Skeletal muscle tissue (tissue), 4 donors: ENCODE measurements around the gene IFITM10. TPM values are rescaled to one million over a fixed set of nuclear protein-coding genes. Genes with fewer than 3 reads are reported as not detected.
"Not testable (repeated sequence)": the region's sequence is repeated elsewhere in the genome, so short reads cannot be mapped to it uniquely, and the experiment has no call there.

Source experiments
- H3K27ac ChIP-seq: one replicate; pipeline ENCODE4 v1.7.0; 2013; ENCODE audit warnings: mild to moderate bottlenecking, low read depth, low read length, inconsistent platforms
- H3K27me3 ChIP-seq, 3 donors: one replicate each; pipeline ENCODE4 v1.7.0; 2013; ENCODE audit warnings: low read length in 3 of 3; ENCODE audit not compliant: control insufficient read depth in 3 of 3, insufficient read depth in 3 of 3
- H3K36me3 ChIP-seq, 3 donors: one replicate each; pipeline ENCODE4 v1.7.0; 2013; ENCODE audit warnings: low read length in 3 of 3; ENCODE audit not compliant: control insufficient read depth in 3 of 3, insufficient read depth in 3 of 3
- H3K4me1 ChIP-seq, 3 donors: one replicate each; pipeline ENCODE4 v1.7.0; 2013; ENCODE audit warnings: low read length in 3 of 3, mild to moderate bottlenecking in 3 of 3; ENCODE audit not compliant: control insufficient read depth in 3 of 3, insufficient read depth in 3 of 3
- H3K4me3 ChIP-seq, 3 donors: one replicate each; pipeline ENCODE4 v1.7.0; 2013; ENCODE audit warnings: low read length in 3 of 3
- H3K9ac ChIP-seq, 3 donors: one replicate each; pipeline ENCODE4 v1.7.0; 2013; ENCODE audit warnings: low read length in 3 of 3, mild to moderate bottlenecking in 3 of 3, moderate library complexity in 2 of 3, low read depth in 1 of 3
- H3K9me3 ChIP-seq, 3 donors: one replicate each; pipeline ENCODE4 v1.7.0; 2013; ENCODE audit warnings: low read length in 3 of 3; ENCODE audit not compliant: control insufficient read depth in 3 of 3
- total RNA-seq: library from RNA; depleted of rRNA; stranded (reverse); fragments of >200 nt; gene quantifications from one replicate; pipeline ENCODE4 v1.2.3, GENCODE V29; 2014
- donor health status: Osteomylitis.

The IFITM10 gene
- total RNA-seq, 1 donor from 2014 or later, result not detected

DNA sequence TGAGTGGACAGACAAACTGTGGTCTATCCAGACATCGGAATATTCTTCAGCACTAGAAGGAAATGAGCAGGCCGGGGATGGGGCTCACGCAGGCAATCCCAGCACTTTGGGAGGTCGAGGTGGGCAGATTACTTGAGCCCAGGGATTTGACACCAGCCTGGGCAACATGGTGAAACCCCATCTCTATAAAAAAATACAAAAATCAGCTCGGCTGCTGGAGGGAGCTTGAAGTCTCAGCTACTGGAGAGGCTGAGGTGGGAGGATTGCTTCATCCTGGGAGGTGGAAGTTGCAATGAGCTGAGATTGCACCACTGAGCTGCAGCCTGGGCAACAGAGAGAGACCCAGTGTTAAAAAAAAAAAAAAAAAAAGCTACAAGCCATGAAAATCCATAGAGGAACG lies 21.3 kb upstream of the IFITM10 start:
- Histone ChIP-seq H3K9ac (no peak overlapping the region), H3K4me1 (peaks cover 0 to 10% (median 9%) of the 10 kb centered on the region in 3 donors), H3K9me3 (no peaks in the 10 kb centered on the region), H3K27ac (peak overlapping the region; percentile 20), H3K4me3 (no peak overlapping the region), H3K36me3 (no peaks in the 10 kb centered on the region), H3K27me3 (peaks cover 0 to 3% (median 1%) of the 10 kb centered on the region in 3 donors)

GRCh38 chr11:1771273-1771672 lies 20.9 kb upstream of the IFITM10 start:
- H3K9ac ChIP-seq, result no peak overlapping the region
- no peaks in the 10 kb centered on the region for H3K9me3 ChIP-seq
- H3K27me3 ChIP-seq, result no peaks in the 10 kb centered on the region
- H3K36me3 ChIP-seq, result no peaks in the 10 kb centered on the region
- H3K4me3 ChIP-seq, result no peak overlapping the region
- no peak overlapping the region for H3K27ac ChIP-seq
- H3K4me1 ChIP-seq, result peaks cover 0 to 10% (median 9%) of the 10 kb centered on the region in 3 donors

DNA sequence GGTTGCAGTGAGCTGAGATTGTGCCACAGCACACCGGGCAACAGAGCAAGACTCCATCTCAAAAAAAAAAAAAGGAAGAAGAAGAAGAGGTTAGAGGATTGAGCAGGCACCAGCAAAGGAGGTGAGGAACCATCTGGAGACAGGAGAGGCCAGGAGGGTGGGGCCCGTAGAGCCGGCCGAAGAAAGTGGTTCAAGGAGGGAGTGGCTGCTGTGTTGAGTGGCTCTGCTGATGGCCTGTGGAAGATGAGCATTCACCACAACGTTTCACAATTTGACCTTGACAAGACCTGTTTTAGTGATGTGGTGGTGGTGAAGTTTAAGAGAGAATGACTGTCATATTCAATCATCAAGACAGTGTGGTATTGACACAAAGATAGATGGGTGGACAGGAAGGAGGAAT lies 20.1 kb upstream of the IFITM10 start:
- H3K4me1 ChIP-seq, result peaks cover 0 to 10% (median 9%) of the 10 kb centered on the region in 3 donors
- H3K27me3 ChIP-seq, result no peaks in the 10 kb centered on the region
- H3K9ac ChIP-seq, result no peak overlapping the region
- no peak overlapping the region for H3K4me3 ChIP-seq
- H3K27ac ChIP-seq, result no peak overlapping the region
- H3K9me3 ChIP-seq, result no peaks in the 10 kb centered on the region
- H3K36me3 ChIP-seq, result no peaks in the 10 kb centered on the region

DNA sequence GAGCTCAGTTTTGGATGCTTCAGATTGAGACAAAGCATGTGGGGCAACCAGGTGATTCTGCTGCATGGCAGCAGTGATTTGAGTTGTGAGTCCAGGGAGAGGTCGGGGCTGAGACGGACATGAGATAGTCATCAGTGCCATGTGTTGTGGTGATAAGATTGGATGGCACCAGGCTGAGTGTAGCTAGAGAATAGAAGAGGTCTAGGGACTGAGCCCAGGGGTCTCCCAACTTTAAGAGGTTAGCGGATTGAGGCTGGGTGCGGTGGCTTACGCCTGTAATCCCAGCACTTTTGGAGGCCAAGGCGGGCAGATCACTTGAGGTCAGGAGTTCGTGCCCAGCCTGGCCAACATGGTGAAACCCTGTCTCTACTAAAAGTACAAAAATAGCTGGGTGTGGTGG lies 19.7 kb upstream of the IFITM10 start:
- no peak overlapping the region for H3K4me3 ChIP-seq

GRCh38 chr11:1769304-1769936 lies 19.0 kb upstream of the IFITM10 start:
- not testable (repeated sequence) for H3K36me3 ChIP-seq

More for the DNA sequence above, 19.7 kb upstream of the IFITM10 start:
- Histone ChIP-seq H3K27me3 (no peaks in the 10 kb centered on the region), H3K9ac (no peak overlapping the region), H3K9me3 (no peaks in the 10 kb centered on the region), H3K4me1 (peaks cover 0 to 10% (median 9%) of the 10 kb centered on the region in 3 donors), H3K36me3 (no peaks in the 10 kb centered on the region), H3K27ac (no peak overlapping the region)

DNA sequence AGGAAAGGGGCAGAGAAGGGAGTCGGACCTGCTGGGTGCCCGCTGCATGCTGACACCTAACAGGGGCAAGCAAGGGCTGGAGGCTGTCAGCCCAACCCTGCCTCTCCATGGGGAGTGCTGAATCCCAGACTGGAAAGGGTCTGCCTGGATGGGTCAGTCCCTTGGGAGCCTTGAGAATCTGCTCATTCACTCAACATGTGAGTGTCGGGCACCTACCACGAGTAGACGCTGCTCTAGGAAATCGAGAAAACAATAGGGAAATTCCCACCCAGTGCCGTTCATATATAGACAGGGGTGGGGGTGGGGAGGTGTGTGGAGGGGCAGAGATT lies 17.7 kb upstream of the IFITM10 start:
- Histone ChIP-seq H3K9me3 (no peaks in the 10 kb centered on the region), H3K27me3 (no peaks in the 10 kb centered on the region), H3K27ac (no peak overlapping the region), H3K4me1 (peaks cover 2 to 17% (median 12%) of the 10 kb centered on the region in 3 donors), H3K4me3 (no peak overlapping the region), H3K9ac (no peak overlapping the region), H3K36me3 (no peaks in the 10 kb centered on the region)

More at GRCh38 chr11:1769304-1769936, 19.0 kb upstream of the IFITM10 start:
- H3K27me3 ChIP-seq, H3K9me3 ChIP-seq, H3K27ac ChIP-seq, H3K4me3 ChIP-seq, H3K9ac ChIP-seq: not testable (repeated sequence)
- peaks cover 0 to 11% (median 11%) of the 10 kb centered on the region in 3 donors for H3K4me1 ChIP-seq

GRCh38 chr11:1767399-1768140 lies 17.2 kb upstream of the IFITM10 start:
- peaks cover 7 to 20% (median 16%) of the 10 kb centered on the region in 3 donors for H3K4me1 ChIP-seq
- H3K27me3 ChIP-seq, result no peaks in the 10 kb centered on the region
- H3K9me3 ChIP-seq, result no peaks in the 10 kb centered on the region
- H3K4me3 ChIP-seq, result no peak overlapping the region
- no peak overlapping the region for H3K9ac ChIP-seq
- no peaks in the 10 kb centered on the region for H3K36me3 ChIP-seq
- H3K27ac ChIP-seq, result no peak overlapping the region

GRCh38 chr11:1766719-1767398 lies 16.5 kb upstream of the IFITM10 start:
- peaks cover 14 to 20% (median 18%) of the 10 kb centered on the region in 3 donors for H3K4me1 ChIP-seq
- no peaks in the 10 kb centered on the region for H3K9me3 ChIP-seq
- H3K27ac ChIP-seq, result no peak overlapping the region
- no peak overlapping the region for H3K4me3 ChIP-seq
- no peaks in the 10 kb centered on the region for H3K36me3 ChIP-seq
- H3K9ac ChIP-seq, result no peak overlapping the region
- H3K27me3 ChIP-seq, result no peaks in the 10 kb centered on the region

- peaks cover 22 to 28% (median 26%) of the 10 kb centered on the region in 3 donors for H3K4me1 ChIP-seq
- no peak overlapping the region for H3K9ac ChIP-seq
- no peaks in the 10 kb centered on the region for H3K27me3 ChIP-seq
- H3K9me3 ChIP-seq, result no peaks in the 10 kb centered on the region
- no peak overlapping the region for H3K4me3 ChIP-seq
- H3K27ac ChIP-seq, result no peak overlapping the region
- peaks cover 0 to 2% (median under 1%) of the 10 kb centered on the region in 3 donors for H3K36me3 ChIP-seq
Measured at GRCh38 chr11:1765871-1766718, 15.7 kb upstream of the IFITM10 start.
